ENCODE measurements around the gene RASGRP3. TPM values are rescaled to one million over a fixed set of nuclear protein-coding genes. Genes with fewer than 3 reads are reported as not detected.

The RASGRP3 gene
- total and polyA plus RNA-seq, 2 donors (not counting 3 experiments of a cell fraction or from before 2014, with no cell fraction given): 16.0 to 39.6 TPM

GRCh38 chr2:33577668-33578067 lies 101.2 kb downstream of the RASGRP3 start:
- no peaks in the 10 kb centered on the region for H3K27me3 ChIP-seq (ENCODE audit: control insufficient read depth in 2 of 2, insufficient read depth in 2 of 2, low read length in 2 of 2)
- H3K4me1 ChIP-seq (ENCODE audit: control insufficient read depth, extremely low read depth, insufficient read depth, low read length): no peaks in the 10 kb centered on the region
- H3K27ac ChIP-seq (ENCODE audit: insufficient read depth, low read depth, low read length): no peak overlapping the region
- H3K36me3 ChIP-seq (ENCODE audit: control insufficient read depth in 2 of 2, extremely low read depth in 1 of 2, insufficient read depth in 2 of 2, low read length in 2 of 2): no peaks in the 10 kb centered on the region
- no peak overlapping the region for H3K4me2 ChIP-seq (ENCODE audit: insufficient read depth, low read length)
- ChIA-PET CTCF (interaction anchor here (0.9 to 1.6 kb wide), 6 partner anchors 22 to 182 kb away, joined by 3 to 7 read pairs (median 4); partner anchors contain the start of gene RASGRP3), POLR2A (interaction anchor here (1.0 kb wide), 1 partner anchor 22 kb away, joined by 5 read pairs; no protein-coding TSS in a partner anchor)
- intact Hi-C loops (cut with micrococcal nuclease): no loop called here
- no peaks in the 10 kb centered on the region for H3K9me3 ChIP-seq (replicated peaks; ENCODE audit: control insufficient read depth, insufficient read depth, low read length)
- no peaks in the 10 kb centered on the region for H3K9me1 ChIP-seq (replicated peaks; ENCODE audit: control insufficient read depth, extremely low read depth, insufficient read depth, low read length)
- H3K4me3 ChIP-seq (replicated peaks in 1 of 3; ENCODE audit: insufficient read depth in 1 of 3, low read depth in 1 of 3, low read length in 3 of 3): no peak overlapping the region
- dilution Hi-C loops (cut with MboI; ENCODE audit: extremely low pct_ligation_motif_present, low sequenced_read_pairs): no loop called here
- TF ChIP-seq EZH2 (IDR thresholded peaks at IDR 0.05; ENCODE audit: borderline replicate concordance, low read depth, low read length, severe bottlenecking): no peak
- no peak for TF ChIP-seq POLR2AphosphoS5 (IDR thresholded peaks at IDR 0.05; ENCODE audit: insufficient read depth, low read depth, low read length)
- TF ChIP-seq MAX (IDR thresholded peaks at IDR 0.05; ENCODE audit: insufficient read depth, insufficient read length): no peak
- no peak for TF ChIP-seq JUN (IDR thresholded peaks at IDR 0.05; ENCODE audit: borderline replicate concordance, insufficient read depth, insufficient read length, low read depth)
- no peak for TF ChIP-seq FOS (IDR thresholded peaks at IDR 0.05; ENCODE audit: borderline replicate concordance, insufficient read depth, low read length)
- no peak for TF ChIP-seq CTCF (IDR thresholded peaks at IDR 0.05; ENCODE audit: extremely low read depth in 1 of 2, insufficient read depth in 1 of 2, low read depth in 1 of 2, low read length in 2 of 2)
- no TSS peak for BruUV-seq (replicated peaks)
- no peak overlapping the region for H3K9ac ChIP-seq (replicated peaks; ENCODE audit: extremely low read depth, insufficient read depth, low read length)
- no peaks in the 10 kb centered on the region for H4K20me1 ChIP-seq (replicated peaks; ENCODE audit: control insufficient read depth, extremely low read depth, insufficient read depth, low read length)
- no peak overlapping the region for H2AFZ ChIP-seq (ENCODE audit: low read depth, low read length)
- FAIRE-seq (no peak), DNase-seq (ENCODE audit: low read depth, low spot score) (no peak)
- H3K79me2 ChIP-seq (ENCODE audit: control insufficient read depth, insufficient read depth, low read length): no peaks in the 10 kb centered on the region

Measured in endothelial cell of umbilical vein (primary cell).